Measurements from ENCODE around the gene MYCBP. TPM values are rescaled to one million over a fixed set of nuclear protein-coding genes. Genes with fewer than 3 reads are reported as not detected.

Gene MYCBP
- total RNA-seq (ENCODE audit: unreplicated experiment), result 6.6 TPM
- long read RNA-seq, transcript MYCBP-201 (5 exons, 2,818 nt), result major isoform, 9 of 10 reads
- long read RNA-seq, partial matches to known transcripts, result 0 of 10 reads
- long read RNA-seq, other reads (novel, unspliced or antisense), result 1 of 10 reads

GRCh38 chr1:38873027-38873969 lies at the start of gene MYCBP:
Gene MYCBP (minus strand): TSS chr1:38873348. CDS start chr1:38873305, 43 bp downstream.
- peaks cover 9% of the 10 kb centered on the region for H3K4me1 Mint-ChIP-seq (ENCODE audit: low read depth, unreplicated experiment)
- peak within 1 kb of the TSS; percentile 95 for H3K4me3 Mint-ChIP-seq (ENCODE audit: unreplicated experiment)
- DNase-seq, result peak; percentile 96
- H3K9me3 Mint-ChIP-seq (ENCODE audit: unreplicated experiment), result peaks cover 7% of the 10 kb centered on the region
- H3K27ac Mint-ChIP-seq (ENCODE audit: unreplicated experiment), result peak within 1 kb of the TSS; percentile 85
- no peaks in the 10 kb centered on the region for H3K36me3 Mint-ChIP-seq (ENCODE audit: unreplicated experiment)
- H3K27me3 Mint-ChIP-seq (ENCODE audit: unreplicated experiment), result no peaks in the 10 kb centered on the region
- TF ChIP-seq CTCF (IDR thresholded peaks at IDR 0.05; ENCODE audit: partially characterized antibody, unreplicated experiment), result peak; percentile 54

GRCh38 chr1:38919130-38919529 lies 46.0 kb upstream of the MYCBP start:
- no peaks in the 10 kb centered on the region for H3K4me1 Mint-ChIP-seq (ENCODE audit: low read depth, unreplicated experiment)
- no peak overlapping the region for H3K4me3 Mint-ChIP-seq (ENCODE audit: unreplicated experiment)
- H3K9me3 Mint-ChIP-seq (ENCODE audit: unreplicated experiment), result no peaks in the 10 kb centered on the region
- no peak for DNase-seq
- TF ChIP-seq CTCF (IDR thresholded peaks at IDR 0.05; ENCODE audit: partially characterized antibody, unreplicated experiment), result no peak
- H3K27ac Mint-ChIP-seq (ENCODE audit: unreplicated experiment), result no peak overlapping the region
- H3K36me3 Mint-ChIP-seq (ENCODE audit: unreplicated experiment), result no peaks in the 10 kb centered on the region
- H3K27me3 Mint-ChIP-seq (ENCODE audit: unreplicated experiment), result no peaks in the 10 kb centered on the region

GRCh38 chr1:38918568-38918967 lies 45.4 kb upstream of the MYCBP start:
- no peak overlapping the region for H3K4me3 Mint-ChIP-seq (ENCODE audit: unreplicated experiment)
- no peaks in the 10 kb centered on the region for H3K36me3 Mint-ChIP-seq (ENCODE audit: unreplicated experiment)
- no peak overlapping the region for H3K27ac Mint-ChIP-seq (ENCODE audit: unreplicated experiment)

GRCh38 chr1:38917772-38918171 lies 44.6 kb upstream of the MYCBP start:
- H3K27ac Mint-ChIP-seq (ENCODE audit: unreplicated experiment), result no peak overlapping the region
- H3K4me1 Mint-ChIP-seq (ENCODE audit: low read depth, unreplicated experiment), result no peaks in the 10 kb centered on the region
- H3K4me3 Mint-ChIP-seq (ENCODE audit: unreplicated experiment), result no peak overlapping the region
- no peaks in the 10 kb centered on the region for H3K36me3 Mint-ChIP-seq (ENCODE audit: unreplicated experiment)
- no peaks in the 10 kb centered on the region for H3K9me3 Mint-ChIP-seq (ENCODE audit: unreplicated experiment)
- H3K27me3 Mint-ChIP-seq (ENCODE audit: unreplicated experiment), result no peaks in the 10 kb centered on the region
- TF ChIP-seq CTCF (IDR thresholded peaks at IDR 0.05; ENCODE audit: partially characterized antibody, unreplicated experiment), result no peak
- no peak for DNase-seq

More at GRCh38 chr1:38918568-38918967, 45.4 kb upstream of the MYCBP start:
- DNase-seq, result no peak
- H3K9me3 Mint-ChIP-seq (ENCODE audit: unreplicated experiment), result no peaks in the 10 kb centered on the region
- no peaks in the 10 kb centered on the region for H3K27me3 Mint-ChIP-seq (ENCODE audit: unreplicated experiment)
- no peak for TF ChIP-seq CTCF (IDR thresholded peaks at IDR 0.05; ENCODE audit: partially characterized antibody, unreplicated experiment)
- H3K4me1 Mint-ChIP-seq (ENCODE audit: low read depth, unreplicated experiment), result no peaks in the 10 kb centered on the region

- H3K36me3 Mint-ChIP-seq (ENCODE audit: unreplicated experiment), result no peaks in the 10 kb centered on the region
- DNase-seq, result no peak
- H3K4me1 Mint-ChIP-seq (ENCODE audit: low read depth, unreplicated experiment), result no peaks in the 10 kb centered on the region
- TF ChIP-seq CTCF (IDR thresholded peaks at IDR 0.05; ENCODE audit: partially characterized antibody, unreplicated experiment), result no peak
- H3K9me3 Mint-ChIP-seq (ENCODE audit: unreplicated experiment), result no peaks in the 10 kb centered on the region
- H3K4me3 Mint-ChIP-seq (ENCODE audit: unreplicated experiment), result no peak overlapping the region
- no peaks in the 10 kb centered on the region for H3K27me3 Mint-ChIP-seq (ENCODE audit: unreplicated experiment)
- H3K27ac Mint-ChIP-seq (ENCODE audit: unreplicated experiment), result no peak overlapping the region
These were observed 44.2 kb upstream of the MYCBP start for GRCh38 chr1:38917337-38917736.

All from glutamatergic neuron (in vitro differentiated cells).